Measurements from ENCODE around the gene AGAP3. TPM values are rescaled to one million over a fixed set of nuclear protein-coding genes. Genes with fewer than 3 reads are reported as not detected.

AGAP3 gene
- total and polyA plus RNA-seq, 4 donors: 3.9 to 27.0 (median 17.6) TPM

GRCh38 chr7:151089893-151090730, 3.8 kb downstream of the AGAP3 start:
- H3K4me1 ChIP-seq (ENCODE audit: control insufficient read depth in 4 of 4, insufficient read depth in 4 of 4, low read length in 3 of 4): peaks cover 10 to 51% (median 37%) of the 10 kb centered on the region in 4 donors
- H3K27ac ChIP-seq (ENCODE audit: low read depth in 1 of 2, low read length in 2 of 2): peak overlapping the region; percentile 81 to 93
- H3K9me3 ChIP-seq (ENCODE audit: control insufficient read depth in 4 of 4, low read length in 3 of 4): no peaks in the 10 kb centered on the region
- peaks cover 0 to 2% (median 0%) of the 10 kb centered on the region in 4 donors for H3K36me3 ChIP-seq (ENCODE audit: control insufficient read depth in 4 of 4, insufficient read depth in 3 of 4, low read depth in 1 of 4, low read length in 3 of 4)
- no peak for DNase-seq (ENCODE audit: low spot score)
- H3K4me3 ChIP-seq (ENCODE audit: low read depth in 1 of 3, low read length in 3 of 3): no peak overlapping the region
- WGBS: 83% methylated on average over 22 of the region's 22 CpGs
- H3K27me3 ChIP-seq (ENCODE audit: control insufficient read depth in 4 of 4, insufficient read depth in 4 of 4, low read length in 3 of 4): no peaks in the 10 kb centered on the region
- TF ChIP-seq RAD21 (IDR thresholded peaks at IDR 0.05) (no peak), ZBTB33 (IDR thresholded peaks at IDR 0.05) (no peak), SP1 (IDR thresholded peaks at IDR 0.05) (no peak), JUND (IDR thresholded peaks at IDR 0.05) (no peak), YY1 (IDR thresholded peaks at IDR 0.05) (no peak), CTCF (IDR thresholded peaks at IDR 0.05; ENCODE audit: low read depth, low read length, missing input control) (no peak), RXRA (IDR thresholded peaks at IDR 0.05) (no peak), HNF4G (IDR thresholded peaks at IDR 0.05) (no peak), TAF1 (conservative IDR thresholded peaks at IDR 0.05) (no peak), MAX (IDR thresholded peaks at IDR 0.05) (no peak), FOXA1 (IDR thresholded peaks at IDR 0.05) (no peak)
- H3K9ac ChIP-seq (ENCODE audit: low read depth in 1 of 2, low read length in 2 of 2): peak overlapping the region in 1 of 2 donors; percentile 23

GRCh38 chr7:151091003-151091402, 4.7 kb downstream of the AGAP3 start:
- H3K9ac ChIP-seq (ENCODE audit: low read depth in 1 of 2, low read length in 2 of 2): no peak overlapping the region
- H3K36me3 ChIP-seq (ENCODE audit: control insufficient read depth in 4 of 4, insufficient read depth in 3 of 4, low read depth in 1 of 4, low read length in 3 of 4): peaks cover 0 to 2% (median 0%) of the 10 kb centered on the region in 4 donors
- DNase-seq (ENCODE audit: low spot score): no peak
- H3K27ac ChIP-seq (ENCODE audit: low read depth in 1 of 2, low read length in 2 of 2): no peak overlapping the region
- H3K27me3 ChIP-seq (ENCODE audit: control insufficient read depth in 4 of 4, insufficient read depth in 4 of 4, low read length in 3 of 4): no peaks in the 10 kb centered on the region
- H3K4me1 ChIP-seq (ENCODE audit: control insufficient read depth in 4 of 4, insufficient read depth in 4 of 4, low read length in 3 of 4): peaks cover 10 to 42% (median 30%) of the 10 kb centered on the region in 4 donors
- no peaks in the 10 kb centered on the region for H3K9me3 ChIP-seq (ENCODE audit: control insufficient read depth in 4 of 4, low read length in 3 of 4)
- no peak overlapping the region for H3K4me3 ChIP-seq (ENCODE audit: low read depth in 1 of 3, low read length in 3 of 3)
- 93% methylated on average over 7 of the region's 7 CpGs for WGBS
- TF ChIP-seq ZBTB33 (IDR thresholded peaks at IDR 0.05): no peak
- TF ChIP-seq YY1 (IDR thresholded peaks at IDR 0.05): no peak
- TF ChIP-seq FOXA2 (IDR thresholded peaks at IDR 0.05): no peak
- TF ChIP-seq EGR1 (IDR thresholded peaks at IDR 0.05; ENCODE audit: low read depth in 2 of 2): no peak
- no peak for TF ChIP-seq ATF3 (IDR thresholded peaks at IDR 0.05)
- TF ChIP-seq FOXA1 (IDR thresholded peaks at IDR 0.05): no peak
- no peak for TF ChIP-seq SP1 (IDR thresholded peaks at IDR 0.05)
- no peak for TF ChIP-seq RAD21 (IDR thresholded peaks at IDR 0.05)
- TF ChIP-seq TAF1 (conservative IDR thresholded peaks at IDR 0.05): no peak
- TF ChIP-seq MAX (IDR thresholded peaks at IDR 0.05): no peak
- no peak for TF ChIP-seq GABPA (IDR thresholded peaks at IDR 0.05 in 1 of 2, conservative IDR thresholded peaks at IDR 0.05 in 1 of 2)
- TF ChIP-seq REST (IDR thresholded peaks at IDR 0.05): no peak
- TF ChIP-seq JUND (IDR thresholded peaks at IDR 0.05): no peak
- no peak for TF ChIP-seq HNF4A (conservative IDR thresholded peaks at IDR 0.05)
- no peak for TF ChIP-seq HNF4G (IDR thresholded peaks at IDR 0.05)
- no peak for TF ChIP-seq RXRA (IDR thresholded peaks at IDR 0.05)
- no peak for TF ChIP-seq NR2F2 (IDR thresholded peaks at IDR 0.05)
